Fibroblast of lung (primary cell): ENCODE measurements around the gene ERBB4.

Source experiments
- CTCF ChIP-seq, 2 donors: IDR thresholded peaks in 1 of 2; conservative IDR thresholded peaks in 1 of 2; 1 replicate in 1 of 2; 2 replicates in 1 of 2; pipeline ENCODE4 v1.5.1; 2011 to 2012; ENCODE audit warnings: low read length in 2 of 2, control low read depth in 1 of 2, inconsistent platforms in 1 of 2, low read depth in 1 of 2, mild to moderate bottlenecking in 1 of 2
- EZH2 ChIP-seq: IDR thresholded peaks from 2 replicates; pipeline ENCODE4 v1.5.1; 2012; ENCODE audit warnings: low read length, control low read depth, mild to moderate bottlenecking; ENCODE audit errors: missing control alignments

GRCh38 chr2:211463397-211463796 is 1075.2 kb downstream of the ERBB4 start:
- TF ChIP-seq CTCF (conservative IDR thresholded peaks at IDR 0.05 in 1 of 2, IDR thresholded peaks at IDR 0.05 in 1 of 2; ENCODE audit: low read depth in 1 of 2, low read length in 2 of 2) (no peak), EZH2 (no peak)
